Panc1 (cell line): ENCODE results near the gene COL23A1. TPM values are rescaled to one million over a fixed set of nuclear protein-coding genes. Genes with fewer than 3 reads are reported as not detected.

ENCODE experiments used
- ATAC-seq: fragments of 200-7000 bp; cut with Tn5 transposase; 2 replicates; pipeline ENCODE4 v1.9.1; 2020; ENCODE audit warnings: mild to moderate bottlenecking, moderate library complexity
- BruUV-seq: library from RNA; stranded (reverse); fragments of 400-500 nt; replicated peaks from 2 replicates; lab custom pipeline; 2021; lab: Mats Ljungman, UMichigan
- CTCF ChIA-PET: fragments of 300-600 bp; sonication (Branson Sonifier 250); formaldehyde crosslinking; loops from one replicate; lab custom pipeline; 2022; ENCODE audit warnings: antibody characterized with exemption; lab: Charles Lee
- POLR2A ChIA-PET: fragments of 300-600 bp; sonication (Branson Sonifier 250); formaldehyde crosslinking; loops from one replicate; lab custom pipeline; 2022; ENCODE audit warnings: antibody characterized with exemption; lab: Charles Lee
- DNase-seq: peaks from one replicate; pipeline ENCODE4 v3.0.0-alpha.2; 2010; ENCODE audit warnings: low read depth, low spot score
- H3K27ac ChIP-seq: 2 replicates; pipeline ENCODE4 v1.5.1; 2011; ENCODE audit warnings: mild to moderate bottlenecking, low read length, inconsistent platforms
- H3K27me3 ChIP-seq: fragments of 200-500 bp; sonication (Bioruptor generic); 2 replicates; pipeline ENCODE4 v1.6.0; 2014; ENCODE audit warnings: low read length, inconsistent platforms; ENCODE audit not compliant: control insufficient read depth, insufficient read depth
- H3K36me3 ChIP-seq: fragments of 200-500 bp; sonication (Bioruptor generic); 2 replicates; pipeline ENCODE4 v1.5.1; 2014; ENCODE audit warnings: inconsistent platforms, mild to moderate bottlenecking, low read length, moderate library complexity; ENCODE audit not compliant: control insufficient read depth, insufficient read depth
- H3K4me1 ChIP-seq: 2 replicates; pipeline ENCODE4 v1.5.1; 2011; ENCODE audit warnings: inconsistent platforms, mild to moderate bottlenecking, low read length, moderate library complexity; ENCODE audit not compliant: control insufficient read depth, insufficient read depth
- H3K4me3 ChIP-seq, 2 experiments: 2 replicates each; pipeline ENCODE4 v1.5.1; 2011 to 2012; ENCODE audit warnings: low read depth in 2 of 2, low read length in 2 of 2, mild to moderate bottlenecking in 2 of 2, inconsistent platforms in 1 of 2, moderate library complexity in 1 of 2
- H3K9me3 ChIP-seq: fragments of 200-500 bp; sonication (Bioruptor generic); 2 replicates; pipeline ENCODE4 v1.5.1; 2014; ENCODE audit warnings: low read depth, mild to moderate bottlenecking, inconsistent platforms, low read length, moderate library complexity; ENCODE audit not compliant: control insufficient read depth, insufficient read depth
- CTCF ChIP-seq: fragments of 450-650 bp; IDR thresholded peaks from 2 replicates; pipeline ENCODE4 v1.5.1; 2017; ENCODE audit warnings: mild to moderate bottlenecking
- POLR2AphosphoS5 ChIP-seq: IDR thresholded peaks from 2 replicates; pipeline ENCODE4 v1.6.1; 2012; ENCODE audit warnings: mild to moderate bottlenecking, low read depth, low read length, moderate library complexity
- SIN3A ChIP-seq: IDR thresholded peaks from 2 replicates; pipeline ENCODE4 v1.6.1; 2012; ENCODE audit warnings: low read depth, mild to moderate bottlenecking, low read length, moderate library complexity, borderline replicate concordance; ENCODE audit not compliant: insufficient read depth
- TCF7L2 ChIP-seq: IDR thresholded peaks from 2 replicates; pipeline ENCODE4 v1.6.1; 2011; ENCODE audit warnings: mild to moderate bottlenecking, low read depth, low read length, inconsistent platforms
- in situ Hi-C: cut with HindIII; loops from 2 replicates; pipeline ENCODE4 v1.10.0; 2016; ENCODE audit warnings: low sequenced_read_pairs, low pct_unique_long_range_greater_than_20kb
- intact Hi-C: fragments of 100-400 bp; cut with micrococcal nuclease; formaldehyde crosslinking; loops from one replicate; pipeline ENCODE4 v1.10.0; 2022; ENCODE audit not compliant: unreplicated experiment
- total RNA-seq: library from RNA; stranded (reverse); gene quantifications from one replicate; pipeline ENCODE4 v1.2.1, GENCODE V29; 2021; ENCODE audit not compliant: unreplicated experiment
- TF ChIP-seq, protein P1 (sequence below), 2 experiments: IDR thresholded peaks; 2 replicates each; pipeline ENCODE4 v1.6.1; 2011 to 2012; ENCODE audit warnings: low read depth in 2 of 2, control low read depth in 1 of 2, low read length in 1 of 2, mild to moderate bottlenecking in 1 of 2, moderate library complexity in 1 of 2; ENCODE audit not compliant: insufficient read depth in 1 of 2

The COL23A1 gene
- total RNA-seq, 1 experiment from 2014 or later = 0.05 TPM

DNA sequence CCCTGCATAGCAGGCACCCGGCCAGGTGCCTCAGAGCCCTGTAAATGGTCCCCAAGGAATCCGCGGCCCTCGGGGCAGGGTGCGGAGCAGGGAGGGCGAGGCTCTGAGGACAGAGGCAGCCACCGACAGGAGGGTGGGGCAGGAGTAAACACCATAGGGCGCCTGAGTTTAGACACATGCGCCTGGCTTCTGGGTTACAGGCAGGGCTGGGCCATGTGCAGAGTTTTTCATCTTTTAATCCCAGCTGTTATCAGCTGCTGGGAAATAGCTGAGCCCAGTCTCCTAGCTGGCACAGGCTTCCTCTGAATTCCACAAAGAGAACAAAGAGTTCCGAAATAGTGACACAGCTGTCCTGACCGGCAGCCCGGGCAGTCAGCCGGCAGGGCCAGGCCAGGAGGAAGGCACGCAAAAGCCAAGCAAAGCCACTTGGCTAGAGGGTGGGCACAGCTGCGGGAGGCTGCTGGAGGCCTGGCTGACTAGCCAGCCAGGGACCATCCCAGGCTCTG, 258.6 kb downstream of the COL23A1 start:
- BruUV-seq = no TSS peak
- POLR2A ChIA-PET = no interaction called here
- Histone ChIP-seq H3K9me3 (no peaks in the 10 kb centered on the region), H3K4me3 (no peak overlapping the region), H3K27me3 (peaks cover 2% of the 10 kb centered on the region; the same call in 1 of the 2 replicates), H3K27ac (no peak overlapping the region), H3K4me1 (no peaks in the 10 kb centered on the region), H3K36me3 (no peaks in the 10 kb centered on the region)
- intact Hi-C loops (no loop called here), in situ Hi-C loops (no loop called here)
- ATAC-seq = no peak; the same call in 1 of the 2 replicates
- no peak for DNase-seq
- TF ChIP-seq TCF7L2 (no peak), POLR2AphosphoS5 (no peak), SIN3A (no peak), CTCF (no peak)
- TF ChIP-seq, protein P1, sequence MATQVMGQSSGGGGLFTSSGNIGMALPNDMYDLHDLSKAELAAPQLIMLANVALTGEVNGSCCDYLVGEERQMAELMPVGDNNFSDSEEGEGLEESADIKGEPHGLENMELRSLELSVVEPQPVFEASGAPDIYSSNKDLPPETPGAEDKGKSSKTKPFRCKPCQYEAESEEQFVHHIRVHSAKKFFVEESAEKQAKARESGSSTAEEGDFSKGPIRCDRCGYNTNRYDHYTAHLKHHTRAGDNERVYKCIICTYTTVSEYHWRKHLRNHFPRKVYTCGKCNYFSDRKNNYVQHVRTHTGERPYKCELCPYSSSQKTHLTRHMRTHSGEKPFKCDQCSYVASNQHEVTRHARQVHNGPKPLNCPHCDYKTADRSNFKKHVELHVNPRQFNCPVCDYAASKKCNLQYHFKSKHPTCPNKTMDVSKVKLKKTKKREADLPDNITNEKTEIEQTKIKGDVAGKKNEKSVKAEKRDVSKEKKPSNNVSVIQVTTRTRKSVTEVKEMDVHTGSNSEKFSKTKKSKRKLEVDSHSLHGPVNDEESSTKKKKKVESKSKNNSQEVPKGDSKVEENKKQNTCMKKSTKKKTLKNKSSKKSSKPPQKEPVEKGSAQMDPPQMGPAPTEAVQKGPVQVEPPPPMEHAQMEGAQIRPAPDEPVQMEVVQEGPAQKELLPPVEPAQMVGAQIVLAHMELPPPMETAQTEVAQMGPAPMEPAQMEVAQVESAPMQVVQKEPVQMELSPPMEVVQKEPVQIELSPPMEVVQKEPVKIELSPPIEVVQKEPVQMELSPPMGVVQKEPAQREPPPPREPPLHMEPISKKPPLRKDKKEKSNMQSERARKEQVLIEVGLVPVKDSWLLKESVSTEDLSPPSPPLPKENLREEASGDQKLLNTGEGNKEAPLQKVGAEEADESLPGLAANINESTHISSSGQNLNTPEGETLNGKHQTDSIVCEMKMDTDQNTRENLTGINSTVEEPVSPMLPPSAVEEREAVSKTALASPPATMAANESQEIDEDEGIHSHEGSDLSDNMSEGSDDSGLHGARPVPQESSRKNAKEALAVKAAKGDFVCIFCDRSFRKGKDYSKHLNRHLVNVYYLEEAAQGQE (IDR thresholded peaks at IDR 0.05; ENCODE audit: insufficient read depth in 1 of 2, low read depth in 2 of 2, low read length in 1 of 2) = no peak
- CTCF ChIA-PET = interaction anchor here (0.6 kb wide), 1 partner anchor 47 kb away, joined by 3 read pairs; no protein-coding TSS in a partner anchor

- H3K27me3 ChIP-seq = no peaks in the 10 kb centered on the region; the same call in 1 of the 2 replicates
- POLR2A ChIA-PET = no interaction called here
- no peak overlapping the region for H3K4me3 ChIP-seq
- in situ Hi-C loops (no loop called here), intact Hi-C loops (no loop called here)
- CTCF ChIA-PET = interaction anchor here (0.6 kb wide), 1 partner anchor 47 kb away, joined by 3 read pairs; no protein-coding TSS in a partner anchor
- H3K9me3 ChIP-seq = no peaks in the 10 kb centered on the region
- ATAC-seq (no peak), DNase-seq (no peak)
- BruUV-seq = no TSS peak
- H3K27ac ChIP-seq = no peak overlapping the region
- no peaks in the 10 kb centered on the region for H3K4me1 ChIP-seq
- H3K36me3 ChIP-seq = no peaks in the 10 kb centered on the region
- TF ChIP-seq SIN3A (no peak), CTCF (no peak), POLR2AphosphoS5 (no peak), TCF7L2 (no peak)
- TF ChIP-seq, protein P1 (IDR thresholded peaks at IDR 0.05; ENCODE audit: insufficient read depth in 1 of 2, low read depth in 2 of 2, low read length in 1 of 2) = no peak
These were observed 259.3 kb downstream of the COL23A1 start for GRCh38 chr5:178330791-178331404.
